ENCODE data around the gene PPP1R12A.

Gene PPP1R12A

GRCh38 chr12:79763766-79764452, 171.0 kb downstream of the PPP1R12A start:
- DNase-seq (ENCODE audit: low read depth), result no peak
- H3K4me3 ChIP-seq (ENCODE audit: low read length), result no peak overlapping the region
- H3K4me1 ChIP-seq (ENCODE audit: control insufficient read depth, insufficient read depth, low read length), result no peaks in the 10 kb centered on the region
- no peaks in the 10 kb centered on the region for H3K36me3 ChIP-seq (ENCODE audit: control insufficient read depth, insufficient read depth, low read length, severe bottlenecking)
- no peaks in the 10 kb centered on the region for H3K27me3 ChIP-seq (replicated peaks; ENCODE audit: control insufficient read depth, insufficient read depth, low read length)
- H3K9me3 ChIP-seq (ENCODE audit: control insufficient read depth, low read length), result no peaks in the 10 kb centered on the region
- no peak overlapping the region for H3K9ac ChIP-seq (ENCODE audit: low read length)

- Histone ChIP-seq H3K27me3 (replicated peaks; ENCODE audit: control insufficient read depth, insufficient read depth, low read length) (no peaks in the 10 kb centered on the region), H3K9me3 (ENCODE audit: control insufficient read depth, low read length) (peaks cover 13% of the 10 kb centered on the region), H3K4me1 (ENCODE audit: control insufficient read depth, insufficient read depth, low read length) (no peaks in the 10 kb centered on the region), H3K36me3 (ENCODE audit: control insufficient read depth, insufficient read depth, low read length, severe bottlenecking) (no peaks in the 10 kb centered on the region), H3K4me3 (ENCODE audit: low read length) (no peak overlapping the region), H3K9ac (ENCODE audit: low read length) (no peak overlapping the region)
- DNase-seq (ENCODE audit: low read depth), result no peak
Measured at GRCh38 chr12:79761341-79761740, 173.6 kb downstream of the PPP1R12A start.

- no peaks in the 10 kb centered on the region for H3K9me3 ChIP-seq (ENCODE audit: control insufficient read depth, low read length)
- H3K36me3 ChIP-seq (ENCODE audit: control insufficient read depth, insufficient read depth, low read length, severe bottlenecking), result no peaks in the 10 kb centered on the region
- H3K9ac ChIP-seq (ENCODE audit: low read length), result no peak overlapping the region
- no peak overlapping the region for H3K4me3 ChIP-seq (ENCODE audit: low read length)
- H3K27me3 ChIP-seq (replicated peaks; ENCODE audit: control insufficient read depth, insufficient read depth, low read length), result no peaks in the 10 kb centered on the region
- H3K4me1 ChIP-seq (ENCODE audit: control insufficient read depth, insufficient read depth, low read length), result no peaks in the 10 kb centered on the region
- DNase-seq (ENCODE audit: low read depth), result no peak
Measured at GRCh38 chr12:79747274-79747673, 187.6 kb downstream of the PPP1R12A start.

GRCh38 chr12:79737875-79738718, 196.8 kb downstream of the PPP1R12A start:
- no peaks in the 10 kb centered on the region for H3K9me3 ChIP-seq (ENCODE audit: control insufficient read depth, low read length)
- peak; percentile 84 for DNase-seq (ENCODE audit: low read depth)
- H3K4me3 ChIP-seq (ENCODE audit: low read length), result no peak overlapping the region
- H3K27me3 ChIP-seq (replicated peaks; ENCODE audit: control insufficient read depth, insufficient read depth, low read length), result no peaks in the 10 kb centered on the region
- no peaks in the 10 kb centered on the region for H3K36me3 ChIP-seq (ENCODE audit: control insufficient read depth, insufficient read depth, low read length, severe bottlenecking)
- H3K9ac ChIP-seq (ENCODE audit: low read length), result no peak overlapping the region
- peaks cover 3% of the 10 kb centered on the region for H3K4me1 ChIP-seq (ENCODE audit: control insufficient read depth, insufficient read depth, low read length)

- no peaks in the 10 kb centered on the region for H3K4me1 ChIP-seq (ENCODE audit: control insufficient read depth, insufficient read depth, low read length)
- no peaks in the 10 kb centered on the region for H3K27me3 ChIP-seq (replicated peaks; ENCODE audit: control insufficient read depth, insufficient read depth, low read length)
- no peaks in the 10 kb centered on the region for H3K36me3 ChIP-seq (ENCODE audit: control insufficient read depth, insufficient read depth, low read length, severe bottlenecking)
- H3K4me3 ChIP-seq (ENCODE audit: low read length), result no peak overlapping the region
- H3K9ac ChIP-seq (ENCODE audit: low read length), result no peak overlapping the region
- DNase-seq (ENCODE audit: low read depth), result no peak
- H3K9me3 ChIP-seq (ENCODE audit: control insufficient read depth, low read length), result peaks cover 2% of the 10 kb centered on the region
Measured at GRCh38 chr12:79732638-79733037, 202.3 kb downstream of the PPP1R12A start.

- H3K4me3 ChIP-seq (ENCODE audit: low read length), result no peak overlapping the region
- peak; percentile 76 for DNase-seq (ENCODE audit: low read depth)
- peaks cover 7% of the 10 kb centered on the region for H3K4me1 ChIP-seq (ENCODE audit: control insufficient read depth, insufficient read depth, low read length)
- H3K9ac ChIP-seq (ENCODE audit: low read length), result no peak overlapping the region
- H3K9me3 ChIP-seq (ENCODE audit: control insufficient read depth, low read length), result peaks cover 2% of the 10 kb centered on the region
- H3K27me3 ChIP-seq (replicated peaks; ENCODE audit: control insufficient read depth, insufficient read depth, low read length), result no peaks in the 10 kb centered on the region
- no peaks in the 10 kb centered on the region for H3K36me3 ChIP-seq (ENCODE audit: control insufficient read depth, insufficient read depth, low read length, severe bottlenecking)
Measured at GRCh38 chr12:79725987-79726386, 208.9 kb downstream of the PPP1R12A start.

Measured in adipocyte (in vitro differentiated cells).